ENCODE results near the gene STPG4. TPM values are rescaled to one million over a fixed set of nuclear protein-coding genes. Genes with fewer than 3 reads are reported as not detected.
A peak's percentile ranks its signal among the peaks of the same experiment; 100 is the strongest.

The STPG4 gene
- total RNA-seq, 1 donor from 2014 or later: 0.56 TPM

DNA sequence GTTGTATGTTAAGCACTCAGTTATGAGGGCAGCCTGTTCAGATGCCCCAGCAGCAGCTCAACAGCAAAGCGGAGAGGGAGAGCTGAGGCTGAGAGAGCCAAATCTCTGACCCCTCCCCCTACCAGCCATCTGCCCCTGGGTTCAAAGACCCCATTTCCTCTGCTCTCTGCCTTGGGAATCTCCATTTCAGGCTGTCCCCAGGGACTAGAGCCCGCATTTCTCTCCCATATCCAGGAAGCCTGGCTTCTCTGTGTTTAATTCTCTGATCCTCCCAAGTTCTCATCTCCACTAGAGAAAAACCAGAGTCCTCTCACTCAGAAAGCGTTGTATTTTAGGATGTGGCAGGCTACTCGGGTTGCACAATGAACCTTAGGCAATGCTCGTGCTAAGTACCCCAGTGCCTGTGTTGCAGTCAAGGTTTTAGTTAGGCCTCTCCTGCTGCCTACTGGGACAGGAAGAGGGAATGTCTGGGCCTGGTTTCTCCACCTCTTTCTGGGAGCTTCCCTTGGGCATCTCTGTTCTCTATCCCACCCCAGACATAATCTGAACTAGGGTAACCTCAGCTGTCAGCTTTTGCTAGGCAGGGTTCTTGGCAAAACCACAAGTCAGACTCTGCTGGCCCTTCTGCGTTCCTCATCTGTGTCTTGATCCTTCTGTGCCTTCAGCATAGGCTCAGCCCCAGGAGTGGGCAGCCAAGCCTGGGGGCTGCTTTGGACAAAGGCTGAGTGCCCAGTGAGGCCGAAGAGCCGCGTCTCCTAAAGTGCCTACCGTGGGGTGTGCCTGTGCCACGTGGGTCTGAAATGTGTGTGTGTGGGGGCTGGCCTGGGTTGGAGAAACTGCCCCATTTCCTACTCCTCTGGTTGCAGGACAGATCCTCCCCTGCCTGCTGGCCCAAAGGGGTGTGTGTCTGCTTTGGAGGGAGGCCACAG is 96.8 kb downstream of the STPG4 start:
- no peak for DNase-seq (ENCODE audit: extremely low spot score, unreplicated experiment)
- TF ChIP-seq, protein P1, sequence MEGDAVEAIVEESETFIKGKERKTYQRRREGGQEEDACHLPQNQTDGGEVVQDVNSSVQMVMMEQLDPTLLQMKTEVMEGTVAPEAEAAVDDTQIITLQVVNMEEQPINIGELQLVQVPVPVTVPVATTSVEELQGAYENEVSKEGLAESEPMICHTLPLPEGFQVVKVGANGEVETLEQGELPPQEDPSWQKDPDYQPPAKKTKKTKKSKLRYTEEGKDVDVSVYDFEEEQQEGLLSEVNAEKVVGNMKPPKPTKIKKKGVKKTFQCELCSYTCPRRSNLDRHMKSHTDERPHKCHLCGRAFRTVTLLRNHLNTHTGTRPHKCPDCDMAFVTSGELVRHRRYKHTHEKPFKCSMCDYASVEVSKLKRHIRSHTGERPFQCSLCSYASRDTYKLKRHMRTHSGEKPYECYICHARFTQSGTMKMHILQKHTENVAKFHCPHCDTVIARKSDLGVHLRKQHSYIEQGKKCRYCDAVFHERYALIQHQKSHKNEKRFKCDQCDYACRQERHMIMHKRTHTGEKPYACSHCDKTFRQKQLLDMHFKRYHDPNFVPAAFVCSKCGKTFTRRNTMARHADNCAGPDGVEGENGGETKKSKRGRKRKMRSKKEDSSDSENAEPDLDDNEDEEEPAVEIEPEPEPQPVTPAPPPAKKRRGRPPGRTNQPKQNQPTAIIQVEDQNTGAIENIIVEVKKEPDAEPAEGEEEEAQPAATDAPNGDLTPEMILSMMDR (IDR thresholded peaks at IDR 0.05): no peak
- peaks cover 8% of the 10 kb centered on the region for H3K36me3 Mint-ChIP-seq (ENCODE audit: unreplicated experiment)
- H3K4me3 Mint-ChIP-seq (ENCODE audit: unreplicated experiment): peak overlapping the region; percentile 4
- H3K9me3 Mint-ChIP-seq (ENCODE audit: unreplicated experiment): no peaks in the 10 kb centered on the region
- peaks cover 62% of the 10 kb centered on the region for H3K4me1 Mint-ChIP-seq (ENCODE audit: unreplicated experiment)
- peak overlapping the region; percentile 95 for H3K27ac Mint-ChIP-seq (ENCODE audit: unreplicated experiment)
- no peaks in the 10 kb centered on the region for H3K27me3 Mint-ChIP-seq (ENCODE audit: unreplicated experiment)

- Mint-ChIP-seq H3K4me1 (ENCODE audit: unreplicated experiment) (peaks cover 56% of the 10 kb centered on the region), H3K27ac (ENCODE audit: unreplicated experiment) (peak overlapping the region; percentile 95), H3K36me3 (ENCODE audit: unreplicated experiment) (peaks cover 14% of the 10 kb centered on the region), H3K9me3 (ENCODE audit: unreplicated experiment) (no peaks in the 10 kb centered on the region), H3K27me3 (ENCODE audit: unreplicated experiment) (no peaks in the 10 kb centered on the region), H3K4me3 (ENCODE audit: unreplicated experiment) (no peak overlapping the region)
- TF ChIP-seq, protein P1 (IDR thresholded peaks at IDR 0.05): no peak
- no peak for DNase-seq (ENCODE audit: extremely low spot score, unreplicated experiment)
Measured at GRCh38 chr2:47057687-47058002, 97.5 kb downstream of the STPG4 start.

DNA sequence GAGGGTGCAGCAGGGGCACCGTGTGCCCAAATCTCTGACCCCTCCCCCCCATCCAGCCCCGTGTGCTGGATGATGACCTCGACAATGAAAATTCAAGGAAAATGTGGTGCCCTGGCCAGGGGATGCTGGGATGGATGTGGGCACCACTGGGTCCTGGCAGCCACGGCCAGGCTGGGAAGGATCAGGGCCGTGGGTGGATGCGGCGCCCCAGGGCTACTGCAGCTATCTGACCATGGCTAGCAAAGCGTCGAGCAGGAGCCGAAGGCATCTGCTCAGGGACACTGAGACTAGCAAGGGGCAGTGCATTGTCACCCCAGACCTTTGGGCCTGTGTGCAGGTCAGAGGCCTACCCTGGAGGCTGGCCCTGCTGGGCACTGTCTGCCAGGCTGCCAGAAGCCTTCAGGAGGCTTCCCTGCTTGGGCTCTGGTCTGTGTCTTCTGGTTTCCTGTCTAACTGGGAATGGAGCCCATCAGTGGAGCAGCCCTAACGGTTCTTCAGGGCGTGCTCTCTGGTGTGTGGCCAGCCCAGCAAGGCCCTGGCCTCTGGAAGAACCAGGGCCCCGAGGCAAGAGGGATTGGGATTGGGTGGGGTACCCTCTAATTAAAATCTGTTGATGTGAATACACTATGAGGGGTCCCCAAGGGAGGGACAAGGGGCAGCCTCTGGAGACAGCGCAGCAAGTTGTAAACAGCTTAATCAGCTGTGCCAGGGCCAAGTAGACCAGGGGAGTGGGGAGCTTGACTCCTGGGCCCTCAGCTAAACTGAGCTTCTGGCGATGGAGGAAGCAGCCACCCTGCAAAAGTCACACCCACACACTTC is 98.0 kb downstream of the STPG4 start:
- Mint-ChIP-seq H3K27me3 (ENCODE audit: unreplicated experiment) (no peaks in the 10 kb centered on the region), H3K36me3 (ENCODE audit: unreplicated experiment) (peaks cover 20% of the 10 kb centered on the region), H3K27ac (ENCODE audit: unreplicated experiment) (peak overlapping the region; percentile 95), H3K4me3 (ENCODE audit: unreplicated experiment) (no peak overlapping the region), H3K4me1 (ENCODE audit: unreplicated experiment) (peaks cover 52% of the 10 kb centered on the region), H3K9me3 (ENCODE audit: unreplicated experiment) (no peaks in the 10 kb centered on the region)
- TF ChIP-seq, protein P1 (IDR thresholded peaks at IDR 0.05): no peak
- no peak for DNase-seq (ENCODE audit: extremely low spot score, unreplicated experiment)

GRCh38 chr2:47056374-47056773 is 98.7 kb downstream of the STPG4 start:
- Mint-ChIP-seq H3K27ac (ENCODE audit: unreplicated experiment) (peak overlapping the region; percentile 95), H3K27me3 (ENCODE audit: unreplicated experiment) (no peaks in the 10 kb centered on the region), H3K9me3 (ENCODE audit: unreplicated experiment) (no peaks in the 10 kb centered on the region), H3K4me1 (ENCODE audit: unreplicated experiment) (peaks cover 48% of the 10 kb centered on the region), H3K4me3 (ENCODE audit: unreplicated experiment) (peak overlapping the region; percentile 2), H3K36me3 (ENCODE audit: unreplicated experiment) (peaks cover 23% of the 10 kb centered on the region)
- DNase-seq (ENCODE audit: extremely low spot score, unreplicated experiment): no peak
- TF ChIP-seq, protein P1 (IDR thresholded peaks at IDR 0.05): no peak

DNA sequence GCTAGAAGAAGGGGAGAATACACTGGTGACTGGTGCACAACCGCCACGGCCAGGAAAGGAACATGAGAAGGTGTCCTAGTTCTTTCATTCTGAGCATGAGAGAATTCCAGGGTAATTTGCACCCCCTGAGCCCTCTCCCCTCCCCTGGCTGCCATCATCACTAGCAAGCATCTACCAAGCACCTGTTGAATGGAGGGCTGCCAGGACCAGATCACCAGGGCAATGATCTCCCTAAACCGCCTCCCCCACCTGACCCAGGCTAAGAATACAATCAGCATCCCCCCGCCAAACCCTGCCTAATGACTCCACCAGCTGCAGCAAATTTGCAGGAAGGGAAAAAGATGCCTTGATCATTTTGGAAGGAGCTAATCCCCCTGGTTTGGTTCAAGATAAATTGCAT is 100.2 kb downstream of the STPG4 start:
- DNase-seq (ENCODE audit: extremely low spot score, unreplicated experiment): no peak
- no peaks in the 10 kb centered on the region for H3K9me3 Mint-ChIP-seq (ENCODE audit: unreplicated experiment)
- no peak overlapping the region for H3K27ac Mint-ChIP-seq (ENCODE audit: unreplicated experiment)
- no peaks in the 10 kb centered on the region for H3K27me3 Mint-ChIP-seq (ENCODE audit: unreplicated experiment)
- TF ChIP-seq, protein P1 (IDR thresholded peaks at IDR 0.05): no peak
- H3K36me3 Mint-ChIP-seq (ENCODE audit: unreplicated experiment): peaks cover 25% of the 10 kb centered on the region
- no peak overlapping the region for H3K4me3 Mint-ChIP-seq (ENCODE audit: unreplicated experiment)
- peaks cover 47% of the 10 kb centered on the region for H3K4me1 Mint-ChIP-seq (ENCODE audit: unreplicated experiment)
